Measurements from ENCODE around the gene HLA-DMA. TPM values are rescaled to one million over a fixed set of nuclear protein-coding genes. Genes with fewer than 3 reads are reported as not detected.

Gene HLA-DMA
- polyA plus RNA-seq, 3 donors: 434 to 526 (median 515) TPM

DNA sequence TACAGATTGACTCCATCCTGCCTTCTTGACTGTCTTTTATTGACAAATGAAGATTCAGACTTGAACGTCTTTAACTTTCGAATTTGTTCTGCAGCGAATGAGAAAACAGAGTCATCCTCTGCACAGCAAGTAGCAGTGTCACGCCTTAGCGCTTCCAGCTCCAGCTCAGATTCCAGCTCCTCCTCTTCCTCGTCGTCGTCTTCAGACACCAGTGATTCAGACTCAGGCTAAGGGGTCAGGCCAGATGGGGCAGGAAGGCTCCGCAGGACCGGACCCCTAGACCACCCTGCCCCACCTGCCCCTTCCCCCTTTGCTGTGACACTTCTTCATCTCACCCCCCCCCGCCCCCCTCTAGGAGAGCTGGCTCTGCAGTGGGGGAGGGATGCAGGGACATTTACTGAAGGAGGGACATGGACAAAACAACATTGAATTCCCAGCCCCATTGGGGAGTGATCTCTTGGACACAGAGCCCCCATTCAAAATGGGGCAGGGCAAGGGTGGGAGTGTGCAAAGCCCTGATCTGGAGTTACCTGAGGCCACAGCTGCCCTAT, 27.7 kb upstream of the HLA-DMA start:
- no peak for DNase-seq
- Histone ChIP-seq H2AFZ (ENCODE audit: insufficient read depth, low read depth, low read length, poor library complexity, severe bottlenecking) (no peak overlapping the region), H3K4me2 (replicated peaks; ENCODE audit: extremely low read depth, low read length, poor library complexity, severe bottlenecking) (no peak overlapping the region), H3K4me3 (replicated peaks in 1 of 3; ENCODE audit: low read depth in 2 of 3, low read length in 3 of 3) (no peak overlapping the region), H3K36me3 (replicated peaks in 1 of 2; ENCODE audit: control insufficient read depth in 1 of 2, insufficient read depth in 2 of 2, low read length in 2 of 2) (peaks cover 65 to 75% of the 10 kb centered on the region in 2 donors), H3K4me1 (ENCODE audit: control insufficient read depth in 1 of 2, insufficient read depth in 2 of 2, low read length in 2 of 2) (peaks cover 15 to 29% of the 10 kb centered on the region in 2 donors), H4K20me1 (ENCODE audit: insufficient read depth, low read length) (peaks cover 92% of the 10 kb centered on the region), H3K27me3 (ENCODE audit: control insufficient read depth in 2 of 2, insufficient read depth in 2 of 2, low read length in 2 of 2) (no peaks in the 10 kb centered on the region), H3K9ac (ENCODE audit: insufficient read depth, low read length, poor library complexity, severe bottlenecking) (no peak overlapping the region), H3K79me2 (ENCODE audit: insufficient read depth, low read length) (peaks cover 39% of the 10 kb centered on the region), H3K27ac (ENCODE audit: low read depth in 1 of 2, low read length in 2 of 2) (no peak overlapping the region), H3K9me3 (replicated peaks in 1 of 2; ENCODE audit: control insufficient read depth in 1 of 2, insufficient read depth in 1 of 2, low read length in 2 of 2) (no peaks in the 10 kb centered on the region)
- WGBS (ENCODE audit: insufficient coverage): 84% methylated on average over 8 of the region's 11 CpGs
- Mint-ChIP-seq H3K27ac (peak overlapping the region in 4 of 7 donors; percentile 26 to 53 (median 36)), H3K9me3 (no peaks in the 10 kb centered on the region), H3K27me3 (ENCODE audit: low read depth in 3 of 3) (no peaks in the 10 kb centered on the region), H3K4me3 (no peak overlapping the region), H3K4me1 (peaks cover 46% of the 10 kb centered on the region), H3K36me3 (peaks cover 65 to 75% of the 10 kb centered on the region in 2 donors)
- TF ChIP-seq, protein P1, sequence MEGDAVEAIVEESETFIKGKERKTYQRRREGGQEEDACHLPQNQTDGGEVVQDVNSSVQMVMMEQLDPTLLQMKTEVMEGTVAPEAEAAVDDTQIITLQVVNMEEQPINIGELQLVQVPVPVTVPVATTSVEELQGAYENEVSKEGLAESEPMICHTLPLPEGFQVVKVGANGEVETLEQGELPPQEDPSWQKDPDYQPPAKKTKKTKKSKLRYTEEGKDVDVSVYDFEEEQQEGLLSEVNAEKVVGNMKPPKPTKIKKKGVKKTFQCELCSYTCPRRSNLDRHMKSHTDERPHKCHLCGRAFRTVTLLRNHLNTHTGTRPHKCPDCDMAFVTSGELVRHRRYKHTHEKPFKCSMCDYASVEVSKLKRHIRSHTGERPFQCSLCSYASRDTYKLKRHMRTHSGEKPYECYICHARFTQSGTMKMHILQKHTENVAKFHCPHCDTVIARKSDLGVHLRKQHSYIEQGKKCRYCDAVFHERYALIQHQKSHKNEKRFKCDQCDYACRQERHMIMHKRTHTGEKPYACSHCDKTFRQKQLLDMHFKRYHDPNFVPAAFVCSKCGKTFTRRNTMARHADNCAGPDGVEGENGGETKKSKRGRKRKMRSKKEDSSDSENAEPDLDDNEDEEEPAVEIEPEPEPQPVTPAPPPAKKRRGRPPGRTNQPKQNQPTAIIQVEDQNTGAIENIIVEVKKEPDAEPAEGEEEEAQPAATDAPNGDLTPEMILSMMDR (IDR thresholded peaks at IDR 0.05): no peak
- intact Hi-C loops (cut with micrococcal nuclease): no loop called here

DNA sequence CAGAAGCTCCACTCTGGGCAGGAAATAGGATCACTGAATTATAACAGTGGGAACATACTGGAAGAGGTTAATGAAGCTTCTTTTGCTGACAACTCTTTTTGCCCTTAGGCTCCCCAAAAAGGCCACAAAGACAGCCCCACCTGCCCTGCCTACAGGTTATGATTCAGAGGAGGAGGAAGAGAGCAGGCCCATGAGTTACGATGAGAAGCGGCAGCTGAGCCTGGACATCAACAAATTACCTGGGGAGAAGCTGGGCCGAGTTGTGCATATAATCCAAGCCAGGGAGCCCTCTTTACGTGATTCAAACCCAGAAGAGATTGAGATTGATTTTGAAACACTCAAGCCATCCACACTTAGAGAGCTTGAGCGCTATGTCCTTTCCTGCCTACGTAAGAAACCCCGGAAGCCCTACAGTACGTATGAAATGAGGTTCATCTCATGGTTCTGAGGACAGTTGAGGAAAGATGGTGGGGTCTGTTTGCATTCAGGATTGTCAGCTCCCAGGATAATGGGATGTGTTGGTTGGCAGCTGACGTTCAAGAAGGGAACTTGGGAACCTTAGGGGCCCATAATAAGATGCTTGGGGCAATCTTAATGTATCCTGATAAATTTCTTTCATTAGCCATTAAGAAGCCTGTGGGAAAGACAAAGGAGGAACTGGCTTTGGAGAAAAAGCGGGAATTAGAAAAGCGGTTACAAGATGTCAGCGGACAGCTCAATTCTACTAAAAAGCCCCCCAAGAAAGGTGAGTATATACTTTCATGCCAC, 27.0 kb upstream of the HLA-DMA start:
- Mint-ChIP-seq H3K9me3 (no peaks in the 10 kb centered on the region), H3K4me1 (peaks cover 52% of the 10 kb centered on the region), H3K27me3 (ENCODE audit: low read depth in 3 of 3) (no peaks in the 10 kb centered on the region), H3K4me3 (no peak overlapping the region), H3K36me3 (peaks cover 71 to 78% of the 10 kb centered on the region in 2 donors), H3K27ac (peak overlapping the region in 3 of 7 donors; percentile 14 to 43 (median 38))
- no peaks in the 10 kb centered on the region for H3K9me3 ChIP-seq (replicated peaks in 1 of 2; ENCODE audit: control insufficient read depth in 1 of 2, insufficient read depth in 1 of 2, low read length in 2 of 2)
- no peaks in the 10 kb centered on the region for H3K27me3 ChIP-seq (ENCODE audit: control insufficient read depth in 2 of 2, insufficient read depth in 2 of 2, low read length in 2 of 2)
- intact Hi-C loops (cut with micrococcal nuclease): no loop called here
- DNase-seq: no peak
- H3K27ac ChIP-seq (ENCODE audit: low read depth in 1 of 2, low read length in 2 of 2): peak overlapping the region in 1 of 2 donors; percentile 4
- H3K9ac ChIP-seq (ENCODE audit: insufficient read depth, low read length, poor library complexity, severe bottlenecking): no peak overlapping the region
- H3K4me3 ChIP-seq (replicated peaks in 1 of 3; ENCODE audit: low read depth in 2 of 3, low read length in 3 of 3): no peak overlapping the region
- H3K4me1 ChIP-seq (ENCODE audit: control insufficient read depth in 1 of 2, insufficient read depth in 2 of 2, low read length in 2 of 2): peaks cover 21 to 36% of the 10 kb centered on the region in 2 donors
- WGBS (ENCODE audit: insufficient coverage): 80% methylated on average over 1 of the region's 12 CpGs
- peaks cover 99% of the 10 kb centered on the region for H4K20me1 ChIP-seq (ENCODE audit: insufficient read depth, low read length)
- H3K4me2 ChIP-seq (replicated peaks; ENCODE audit: extremely low read depth, low read length, poor library complexity, severe bottlenecking): no peak overlapping the region
- no peak overlapping the region for H2AFZ ChIP-seq (ENCODE audit: insufficient read depth, low read depth, low read length, poor library complexity, severe bottlenecking)
- peaks cover 72 to 82% of the 10 kb centered on the region in 2 donors for H3K36me3 ChIP-seq (replicated peaks in 1 of 2; ENCODE audit: control insufficient read depth in 1 of 2, insufficient read depth in 2 of 2, low read length in 2 of 2)
- H3K79me2 ChIP-seq (ENCODE audit: insufficient read depth, low read length): peaks cover 46% of the 10 kb centered on the region
- TF ChIP-seq, protein P1 (IDR thresholded peaks at IDR 0.05): no peak

Measured in CD14-positive monocyte (primary cell).